DLD1 (cell line): ENCODE results near the gene E2F1.
"Not testable (repeated sequence)": the region's sequence is repeated elsewhere in the genome, so short reads cannot be mapped to it uniquely, and the experiment has no call there.

Experiments
- in situ Hi-C: cut with HindIII; loops from 2 replicates; pipeline ENCODE4 v1.10.0; 2017; ENCODE audit warnings: low sequenced_read_pairs

Gene E2F1

GRCh38 chr20:33710681-33711445 is 24.7 kb upstream of the E2F1 start:
- in situ Hi-C loops = no loop called here

- in situ Hi-C loops = no loop called here
Measured at GRCh38 chr20:33709905-33710541, 23.8 kb upstream of the E2F1 start.

- in situ Hi-C loops = no loop called here
Measured at GRCh38 chr20:33709398-33709797, 23.2 kb upstream of the E2F1 start.

GRCh38 chr20:33707668-33708067 is 21.5 kb upstream of the E2F1 start:
- in situ Hi-C loops = no loop called here

- in situ Hi-C loops = no loop called here
Measured at GRCh38 chr20:33704197-33704924, 18.2 kb upstream of the E2F1 start.

- in situ Hi-C loops = no loop called here
Measured at GRCh38 chr20:33703498-33704137, 17.4 kb upstream of the E2F1 start.

- in situ Hi-C loops = no loop called here
Measured at GRCh38 chr20:33702861-33703260, 16.7 kb upstream of the E2F1 start.

GRCh38 chr20:33701629-33702450 is 15.7 kb upstream of the E2F1 start:
- in situ Hi-C loops = no loop called here

GRCh38 chr20:33700696-33701441 is 14.7 kb upstream of the E2F1 start:
- in situ Hi-C loops = not testable (repeated sequence)

- in situ Hi-C loops = not testable (repeated sequence)
Measured at GRCh38 chr20:33698966-33699365, 12.8 kb upstream of the E2F1 start.

GRCh38 chr20:33697129-33697528 is 10.9 kb upstream of the E2F1 start:
- in situ Hi-C loops = no loop called here

- in situ Hi-C loops = no loop called here
Measured at GRCh38 chr20:33696448-33696847, 10.3 kb upstream of the E2F1 start.

GRCh38 chr20:33694639-33695012 is 8.4 kb upstream of the E2F1 start:
- in situ Hi-C loops = no loop called here

- in situ Hi-C loops = no loop called here
Measured at GRCh38 chr20:33693741-33694638, 7.8 kb upstream of the E2F1 start.

- in situ Hi-C loops = no loop called here
Measured at GRCh38 chr20:33693289-33693688, 7.1 kb upstream of the E2F1 start.

GRCh38 chr20:33689973-33690372 is 3.8 kb upstream of the E2F1 start:
- in situ Hi-C loops = no loop called here

- in situ Hi-C loops = no loop called here
Measured at GRCh38 chr20:33689493-33689892, 3.3 kb upstream of the E2F1 start.

GRCh38 chr20:33688938-33689424 is 2.8 kb upstream of the E2F1 start:
- in situ Hi-C loops = no loop called here
